Measurements from ENCODE around the gene MMP27. TPM values are rescaled to one million over a fixed set of nuclear protein-coding genes. Genes with fewer than 3 reads are reported as not detected.

The MMP27 gene
- total RNA-seq, 3 donors from 2014 or later (not counting 1 experiment from before 2014, with no cell fraction given), result not detected

DNA sequence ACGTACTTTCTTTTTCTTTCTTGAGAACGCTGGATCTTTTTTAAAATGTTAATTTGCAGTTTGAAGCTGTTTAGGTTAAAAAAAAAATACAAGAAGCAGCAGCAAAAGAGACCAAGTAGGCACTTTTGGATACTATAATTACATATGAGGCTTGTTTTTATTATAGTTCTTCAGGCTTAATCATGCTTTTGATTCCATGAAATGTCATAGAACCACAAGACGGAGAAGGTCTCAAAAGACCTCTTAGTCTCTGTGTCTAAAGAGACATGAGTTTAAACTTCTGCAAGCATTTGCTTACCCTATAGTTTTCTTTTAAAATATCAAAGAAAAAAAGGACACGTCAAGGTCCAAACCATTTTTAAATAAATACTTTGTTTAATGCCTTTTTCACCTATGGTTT, 61.6 kb downstream of the MMP27 start:
- Histone ChIP-seq H3K27ac (ENCODE audit: low read length) (no peak overlapping the region), H3K9me3 (ENCODE audit: control insufficient read depth, insufficient read depth, low read length) (no peaks in the 10 kb centered on the region), H3K4me3 (ENCODE audit: low read length) (no peak overlapping the region), H3K27me3 (ENCODE audit: control insufficient read depth, insufficient read depth, low read length) (no peaks in the 10 kb centered on the region), H3K36me3 (ENCODE audit: control insufficient read depth, insufficient read depth, low read length) (no peaks in the 10 kb centered on the region), H3K4me1 (ENCODE audit: control insufficient read depth, insufficient read depth, low read length) (no peaks in the 10 kb centered on the region)
- DNase-seq (no peak), ATAC-seq (no peak)
- no peak overlapping the region for H3K27ac Mint-ChIP-seq
- intact Hi-C loops (cut with micrococcal nuclease), result no loop called here
- H3K27me3 Mint-ChIP-seq (ENCODE audit: low read depth in 2 of 2), result peaks cover 12 to 13% of the 10 kb centered on the region in 2 donors
- TF ChIP-seq, protein P1, sequence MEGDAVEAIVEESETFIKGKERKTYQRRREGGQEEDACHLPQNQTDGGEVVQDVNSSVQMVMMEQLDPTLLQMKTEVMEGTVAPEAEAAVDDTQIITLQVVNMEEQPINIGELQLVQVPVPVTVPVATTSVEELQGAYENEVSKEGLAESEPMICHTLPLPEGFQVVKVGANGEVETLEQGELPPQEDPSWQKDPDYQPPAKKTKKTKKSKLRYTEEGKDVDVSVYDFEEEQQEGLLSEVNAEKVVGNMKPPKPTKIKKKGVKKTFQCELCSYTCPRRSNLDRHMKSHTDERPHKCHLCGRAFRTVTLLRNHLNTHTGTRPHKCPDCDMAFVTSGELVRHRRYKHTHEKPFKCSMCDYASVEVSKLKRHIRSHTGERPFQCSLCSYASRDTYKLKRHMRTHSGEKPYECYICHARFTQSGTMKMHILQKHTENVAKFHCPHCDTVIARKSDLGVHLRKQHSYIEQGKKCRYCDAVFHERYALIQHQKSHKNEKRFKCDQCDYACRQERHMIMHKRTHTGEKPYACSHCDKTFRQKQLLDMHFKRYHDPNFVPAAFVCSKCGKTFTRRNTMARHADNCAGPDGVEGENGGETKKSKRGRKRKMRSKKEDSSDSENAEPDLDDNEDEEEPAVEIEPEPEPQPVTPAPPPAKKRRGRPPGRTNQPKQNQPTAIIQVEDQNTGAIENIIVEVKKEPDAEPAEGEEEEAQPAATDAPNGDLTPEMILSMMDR (IDR thresholded peaks at IDR 0.05), result no peak
- no peaks in the 10 kb centered on the region for H3K4me1 Mint-ChIP-seq
- no peak overlapping the region for H3K4me3 Mint-ChIP-seq
- H3K9me3 Mint-ChIP-seq, result no peaks in the 10 kb centered on the region
- no peaks in the 10 kb centered on the region for H3K36me3 Mint-ChIP-seq
- 100% methylated on average over 2 of the region's 4 CpGs for WGBS (ENCODE audit: insufficient coverage)

Other genes starting within 250 kb of the MMP27 start
- not detected for gene MMP7, start 175.0 kb downstream of the MMP27 start, total RNA-seq
- gene MMP20, start 80.4 kb downstream of the MMP27 start, total RNA-seq, result not detected
- gene MMP8, start 19.2 kb upstream of the MMP27 start, total RNA-seq, result under 1 TPM in 1 of 3 donors, not detected in 2; 0.16 TPM
- gene MMP10, start 74.9 kb upstream of the MMP27 start, total RNA-seq, result not detected
- not detected for gene MMP1, start 92.4 kb upstream of the MMP27 start, total RNA-seq
- gene MMP3, start 137.8 kb upstream of the MMP27 start, total RNA-seq, result not detected
- gene MMP12, start 169.2 kb upstream of the MMP27 start, total RNA-seq, result not detected
- not detected for gene MMP13, start 250.0 kb upstream of the MMP27 start, total RNA-seq